ENCODE data around the gene KANSL1L. TPM values are rescaled to one million over a fixed set of nuclear protein-coding genes. Genes with fewer than 3 reads are reported as not detected.

KANSL1L gene
- total and polyA plus RNA-seq, 2 experiments from 2014 or later: 7.4 to 21.1 TPM

DNA sequence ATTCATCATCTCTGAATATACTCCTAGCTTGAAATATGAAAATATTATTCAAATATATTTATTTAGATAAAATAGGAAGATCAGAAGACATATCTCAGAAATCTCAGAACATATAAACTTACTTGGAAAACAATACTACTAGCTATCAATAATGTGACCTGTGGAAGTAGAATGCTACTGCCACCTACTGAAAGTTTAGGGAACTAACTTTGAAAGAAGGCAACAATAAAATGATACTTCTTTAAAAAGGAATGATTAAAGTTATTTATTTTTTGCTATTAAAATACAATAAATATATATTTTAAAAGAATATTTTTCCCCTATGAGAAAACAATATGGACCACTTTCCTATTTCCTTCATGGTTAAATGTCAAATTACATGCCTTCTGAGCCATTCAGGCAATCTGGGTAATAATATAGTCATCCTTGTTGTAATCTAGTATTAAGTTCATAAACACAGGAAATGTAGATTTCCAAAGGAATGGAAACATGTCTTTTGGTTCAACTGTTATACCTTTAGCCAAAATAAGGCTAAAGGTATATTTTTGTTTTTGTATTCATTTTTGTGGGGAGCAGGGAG lies 28.1 kb upstream of the KANSL1L start:
- no peak for ATAC-seq
- H3K4me3 Mint-ChIP-seq: no peak overlapping the region

DNA sequence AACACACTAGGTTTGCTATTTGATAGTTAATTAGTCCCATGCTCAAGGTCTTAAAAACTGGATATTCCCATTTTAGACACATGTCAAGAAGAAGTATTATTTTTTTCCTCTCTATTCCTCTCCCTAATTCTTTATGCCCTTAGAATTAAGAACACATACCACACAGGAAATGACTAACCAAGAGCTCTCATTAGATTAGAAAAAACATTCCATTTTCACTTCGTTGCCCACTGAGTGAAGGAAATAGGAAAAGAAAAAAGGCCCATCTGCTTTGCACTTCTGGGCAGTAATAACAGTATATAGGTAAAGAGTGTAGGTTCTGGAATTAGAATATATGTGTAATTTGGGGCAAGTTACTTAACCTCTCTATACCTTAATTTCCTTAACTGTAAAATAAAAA lies 27.1 kb upstream of the KANSL1L start:
- Histone ChIP-seq H3K27ac (ENCODE audit: low read depth) (no peak overlapping the region), H3K4me2 (no peak overlapping the region), H4K20me1 (replicated peaks; ENCODE audit: insufficient read depth) (no peaks in the 10 kb centered on the region), H3K9me2 (ENCODE audit: insufficient read depth) (no peaks in the 10 kb centered on the region), H3K79me2 (replicated peaks; ENCODE audit: insufficient read depth) (no peaks in the 10 kb centered on the region), H3F3A (replicated peaks; ENCODE audit: low read depth) (no peaks in the 10 kb centered on the region), H2AFZ (no peak overlapping the region), H3K4me1 (ENCODE audit: insufficient read depth) (no peaks in the 10 kb centered on the region), H3K4me3 (no peak overlapping the region), H3K36me3 (ENCODE audit: insufficient read depth) (no peaks in the 10 kb centered on the region), H3K27me3 (ENCODE audit: insufficient read depth) (no peaks in the 10 kb centered on the region)
- H3K4me3 Mint-ChIP-seq: no peak overlapping the region
- H3K4me1 Mint-ChIP-seq: no peaks in the 10 kb centered on the region
- H3K9me3 Mint-ChIP-seq: no peaks in the 10 kb centered on the region
- H3K36me3 Mint-ChIP-seq (ENCODE audit: low read depth): no peaks in the 10 kb centered on the region
- H3K27me3 Mint-ChIP-seq (ENCODE audit: insufficient read depth, low read depth, poor library complexity): peaks cover 2% of the 10 kb centered on the region
- DNase-seq (ENCODE audit: low spot score): no peak
- H3K27ac Mint-ChIP-seq: no peak overlapping the region
- no peak for ATAC-seq
- TF ChIP-seq STAT1 (IDR thresholded peaks at IDR 0.05; ENCODE audit: unreplicated experiment) (no peak), ZNF331 (CRISPR knock-in tag; IDR thresholded peaks at IDR 0.05; ENCODE audit: low read depth) (no peak), EZH2phosphoT487 (IDR thresholded peaks at IDR 0.05; ENCODE audit: unreplicated experiment) (no peak), NANOG (IDR thresholded peaks at IDR 0.05; ENCODE audit: borderline replicate concordance) (no peak), ZNF114 (CRISPR knock-in tag; IDR thresholded peaks at IDR 0.05) (no peak), POLR2AphosphoS5 (IDR thresholded peaks at IDR 0.05; ENCODE audit: low read depth) (no peak), CREB1 (CRISPR knock-in tag; IDR thresholded peaks at IDR 0.05; ENCODE audit: low read depth) (no peak), EZH2 (IDR thresholded peaks at IDR 0.05; ENCODE audit: low read depth, unreplicated experiment) (no peak)
- TF ChIP-seq, protein P1, sequence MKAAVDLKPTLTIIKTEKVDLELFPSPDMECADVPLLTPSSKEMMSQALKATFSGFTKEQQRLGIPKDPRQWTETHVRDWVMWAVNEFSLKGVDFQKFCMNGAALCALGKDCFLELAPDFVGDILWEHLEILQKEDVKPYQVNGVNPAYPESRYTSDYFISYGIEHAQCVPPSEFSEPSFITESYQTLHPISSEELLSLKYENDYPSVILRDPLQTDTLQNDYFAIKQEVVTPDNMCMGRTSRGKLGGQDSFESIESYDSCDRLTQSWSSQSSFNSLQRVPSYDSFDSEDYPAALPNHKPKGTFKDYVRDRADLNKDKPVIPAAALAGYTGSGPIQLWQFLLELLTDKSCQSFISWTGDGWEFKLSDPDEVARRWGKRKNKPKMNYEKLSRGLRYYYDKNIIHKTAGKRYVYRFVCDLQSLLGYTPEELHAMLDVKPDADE (IDR thresholded peaks at IDR 0.05): no peak
- TF ChIP-seq, protein P2, sequence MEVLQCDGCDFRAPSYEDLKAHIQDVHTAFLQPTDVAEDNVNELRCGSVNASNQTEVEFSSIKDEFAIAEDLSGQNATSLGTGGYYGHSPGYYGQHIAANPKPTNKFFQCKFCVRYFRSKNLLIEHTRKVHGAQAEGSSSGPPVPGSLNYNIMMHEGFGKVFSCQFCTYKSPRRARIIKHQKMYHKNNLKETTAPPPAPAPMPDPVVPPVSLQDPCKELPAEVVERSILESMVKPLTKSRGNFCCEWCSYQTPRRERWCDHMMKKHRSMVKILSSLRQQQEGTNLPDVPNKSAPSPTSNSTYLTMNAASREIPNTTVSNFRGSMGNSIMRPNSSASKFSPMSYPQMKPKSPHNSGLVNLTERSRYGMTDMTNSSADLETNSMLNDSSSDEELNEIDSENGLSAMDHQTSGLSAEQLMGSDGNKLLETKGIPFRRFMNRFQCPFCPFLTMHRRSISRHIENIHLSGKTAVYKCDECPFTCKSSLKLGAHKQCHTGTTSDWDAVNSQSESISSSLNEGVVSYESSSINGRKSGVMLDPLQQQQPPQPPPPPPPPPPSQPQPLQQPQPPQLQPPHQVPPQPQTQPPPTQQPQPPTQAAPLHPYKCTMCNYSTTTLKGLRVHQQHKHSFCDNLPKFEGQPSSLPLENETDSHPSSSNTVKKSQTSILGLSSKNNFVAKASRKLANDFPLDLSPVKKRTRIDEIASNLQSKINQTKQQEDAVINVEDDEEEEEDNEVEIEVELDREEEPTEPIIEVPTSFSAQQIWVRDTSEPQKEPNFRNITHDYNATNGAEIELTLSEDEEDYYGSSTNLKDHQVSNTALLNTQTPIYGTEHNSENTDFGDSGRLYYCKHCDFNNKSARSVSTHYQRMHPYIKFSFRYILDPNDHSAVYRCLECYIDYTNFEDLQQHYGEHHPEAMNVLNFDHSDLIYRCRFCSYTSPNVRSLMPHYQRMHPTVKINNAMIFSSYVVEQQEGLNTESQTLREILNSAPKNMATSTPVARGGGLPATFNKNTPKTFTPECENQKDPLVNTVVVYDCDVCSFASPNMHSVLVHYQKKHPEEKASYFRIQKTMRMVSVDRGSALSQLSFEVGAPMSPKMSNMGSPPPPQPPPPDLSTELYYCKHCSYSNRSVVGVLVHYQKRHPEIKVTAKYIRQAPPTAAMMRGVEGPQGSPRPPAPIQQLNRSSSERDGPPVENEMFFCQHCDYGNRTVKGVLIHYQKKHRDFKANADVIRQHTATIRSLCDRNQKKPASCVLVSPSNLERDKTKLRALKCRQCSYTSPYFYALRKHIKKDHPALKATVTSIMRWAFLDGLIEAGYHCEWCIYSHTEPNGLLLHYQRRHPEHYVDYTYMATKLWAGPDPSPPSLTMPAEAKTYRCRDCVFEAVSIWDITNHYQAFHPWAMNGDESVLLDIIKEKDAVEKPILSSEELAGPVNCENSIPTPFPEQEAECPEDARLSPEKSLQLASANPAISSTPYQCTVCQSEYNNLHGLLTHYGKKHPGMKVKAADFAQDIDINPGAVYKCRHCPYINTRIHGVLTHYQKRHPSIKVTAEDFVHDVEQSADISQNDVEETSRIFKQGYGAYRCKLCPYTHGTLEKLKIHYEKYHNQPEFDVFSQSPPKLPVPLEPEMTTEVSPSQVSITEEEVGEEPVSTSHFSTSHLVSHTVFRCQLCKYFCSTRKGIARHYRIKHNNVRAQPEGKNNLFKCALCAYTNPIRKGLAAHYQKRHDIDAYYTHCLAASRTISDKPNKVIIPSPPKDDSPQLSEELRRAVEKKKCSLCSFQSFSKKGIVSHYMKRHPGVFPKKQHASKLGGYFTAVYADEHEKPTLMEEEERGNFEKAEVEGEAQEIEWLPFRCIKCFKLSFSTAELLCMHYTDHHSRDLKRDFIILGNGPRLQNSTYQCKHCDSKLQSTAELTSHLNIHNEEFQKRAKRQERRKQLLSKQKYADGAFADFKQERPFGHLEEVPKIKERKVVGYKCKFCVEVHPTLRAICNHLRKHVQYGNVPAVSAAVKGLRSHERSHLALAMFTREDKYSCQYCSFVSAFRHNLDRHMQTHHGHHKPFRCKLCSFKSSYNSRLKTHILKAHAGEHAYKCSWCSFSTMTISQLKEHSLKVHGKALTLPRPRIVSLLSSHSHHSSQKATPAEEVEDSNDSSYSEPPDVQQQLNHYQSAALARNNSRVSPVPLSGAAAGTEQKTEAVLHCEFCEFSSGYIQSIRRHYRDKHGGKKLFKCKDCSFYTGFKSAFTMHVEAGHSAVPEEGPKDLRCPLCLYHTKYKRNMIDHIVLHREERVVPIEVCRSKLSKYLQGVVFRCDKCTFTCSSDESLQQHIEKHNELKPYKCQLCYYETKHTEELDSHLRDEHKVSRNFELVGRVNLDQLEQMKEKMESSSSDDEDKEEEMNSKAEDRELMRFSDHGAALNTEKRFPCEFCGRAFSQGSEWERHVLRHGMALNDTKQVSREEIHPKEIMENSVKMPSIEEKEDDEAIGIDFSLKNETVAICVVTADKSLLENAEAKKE (CRISPR knock-in tag; IDR thresholded peaks at IDR 0.05): no peak

More for the DNA sequence above, 28.1 kb upstream of the KANSL1L start:
- H3K27me3 ChIP-seq (ENCODE audit: insufficient read depth): no peaks in the 10 kb centered on the region
- no peaks in the 10 kb centered on the region for H3K79me2 ChIP-seq (replicated peaks; ENCODE audit: insufficient read depth)
- peaks cover 2% of the 10 kb centered on the region for H3K27me3 Mint-ChIP-seq (ENCODE audit: insufficient read depth, low read depth, poor library complexity)
- H3K27ac Mint-ChIP-seq: no peak overlapping the region
- no peaks in the 10 kb centered on the region for H3K9me3 Mint-ChIP-seq
- no peak overlapping the region for H3K4me2 ChIP-seq
- H4K20me1 ChIP-seq (replicated peaks; ENCODE audit: insufficient read depth): no peaks in the 10 kb centered on the region
- H3K36me3 ChIP-seq (ENCODE audit: insufficient read depth): no peaks in the 10 kb centered on the region
- no peak overlapping the region for H3K4me3 ChIP-seq
- no peak overlapping the region for H2AFZ ChIP-seq
- no peaks in the 10 kb centered on the region for H3K4me1 Mint-ChIP-seq
- no peaks in the 10 kb centered on the region for H3K36me3 Mint-ChIP-seq (ENCODE audit: low read depth)
- no peak overlapping the region for H3K27ac ChIP-seq (ENCODE audit: low read depth)
- peak; percentile 48 for DNase-seq (ENCODE audit: low spot score)
- H3K4me1 ChIP-seq (ENCODE audit: insufficient read depth): no peaks in the 10 kb centered on the region
- no peaks in the 10 kb centered on the region for H3F3A ChIP-seq (replicated peaks; ENCODE audit: low read depth)
- H3K9me2 ChIP-seq (ENCODE audit: insufficient read depth): no peaks in the 10 kb centered on the region
- TF ChIP-seq, protein P3, sequence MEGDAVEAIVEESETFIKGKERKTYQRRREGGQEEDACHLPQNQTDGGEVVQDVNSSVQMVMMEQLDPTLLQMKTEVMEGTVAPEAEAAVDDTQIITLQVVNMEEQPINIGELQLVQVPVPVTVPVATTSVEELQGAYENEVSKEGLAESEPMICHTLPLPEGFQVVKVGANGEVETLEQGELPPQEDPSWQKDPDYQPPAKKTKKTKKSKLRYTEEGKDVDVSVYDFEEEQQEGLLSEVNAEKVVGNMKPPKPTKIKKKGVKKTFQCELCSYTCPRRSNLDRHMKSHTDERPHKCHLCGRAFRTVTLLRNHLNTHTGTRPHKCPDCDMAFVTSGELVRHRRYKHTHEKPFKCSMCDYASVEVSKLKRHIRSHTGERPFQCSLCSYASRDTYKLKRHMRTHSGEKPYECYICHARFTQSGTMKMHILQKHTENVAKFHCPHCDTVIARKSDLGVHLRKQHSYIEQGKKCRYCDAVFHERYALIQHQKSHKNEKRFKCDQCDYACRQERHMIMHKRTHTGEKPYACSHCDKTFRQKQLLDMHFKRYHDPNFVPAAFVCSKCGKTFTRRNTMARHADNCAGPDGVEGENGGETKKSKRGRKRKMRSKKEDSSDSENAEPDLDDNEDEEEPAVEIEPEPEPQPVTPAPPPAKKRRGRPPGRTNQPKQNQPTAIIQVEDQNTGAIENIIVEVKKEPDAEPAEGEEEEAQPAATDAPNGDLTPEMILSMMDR (conservative IDR thresholded peaks at IDR 0.05; ENCODE audit: low read depth in 2 of 2): peak in 1 of 2 experiments; percentile 75; a peak in 3 of 4 replicates
- TF ChIP-seq STAT1 (IDR thresholded peaks at IDR 0.05; ENCODE audit: unreplicated experiment): no peak
